NCI-H1436 treated with DMSO at 0.1 percent for 48 hours (cell line): ENCODE measurements around the gene ARHGAP10.
"Not testable (repeated sequence)": the region's sequence is repeated elsewhere in the genome, so short reads cannot be mapped to it uniquely, and the experiment has no call there.

Experiments
- DNase-seq: peaks from one replicate; lab custom pipeline; 2025; lab: John Stamatoyannopoulos, UW

Gene ARHGAP10

DNA sequence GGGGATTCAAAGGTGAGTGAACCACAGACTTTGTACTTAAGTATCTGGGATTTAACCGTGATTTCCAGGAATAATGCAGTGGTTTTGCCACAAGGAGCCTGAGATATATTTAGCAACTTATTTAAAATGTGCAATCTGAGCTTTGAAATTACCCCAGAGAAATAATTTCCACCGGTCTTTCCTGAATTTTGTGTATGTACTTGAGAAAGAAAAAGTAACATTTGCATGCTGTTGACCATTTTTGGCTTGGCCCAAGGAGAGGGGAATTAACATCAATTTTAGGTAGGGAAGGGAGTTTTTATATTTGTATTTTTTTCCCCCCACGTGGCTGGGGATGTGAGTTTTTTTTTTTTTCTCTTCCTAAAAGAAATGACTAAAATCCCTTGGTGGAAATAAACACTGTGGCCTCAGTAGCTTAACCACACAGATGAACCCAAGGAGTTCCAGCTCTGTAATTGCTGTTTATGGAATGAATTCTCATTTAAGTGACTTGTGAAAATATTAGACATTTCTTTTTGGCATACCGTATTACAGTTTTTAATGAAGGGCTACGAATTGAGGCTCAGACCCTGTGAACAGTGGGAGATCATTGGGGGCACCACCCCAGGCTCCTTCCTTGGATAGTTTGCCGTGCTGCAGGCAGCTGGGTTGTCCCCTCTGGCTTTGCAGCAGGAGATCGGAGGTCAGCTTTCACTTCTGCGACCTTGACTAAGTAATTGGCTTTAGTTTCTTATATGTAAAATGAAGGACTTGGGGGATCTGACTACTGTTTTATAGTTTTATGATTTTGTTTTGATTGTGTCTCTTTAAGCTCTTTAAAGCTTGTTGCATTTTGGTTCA is 116.1 kb downstream of the ARHGAP10 start:
- DNase-seq: no peak

GRCh38 chr4:147848634-147849033 is 116.7 kb downstream of the ARHGAP10 start:
- DNase-seq: no peak

- no peak for DNase-seq
Observed at GRCh38 chr4:147851135-147851534, 119.2 kb downstream of the ARHGAP10 start.

GRCh38 chr4:147853706-147854105 is 121.8 kb downstream of the ARHGAP10 start:
- no peak for DNase-seq

DNA sequence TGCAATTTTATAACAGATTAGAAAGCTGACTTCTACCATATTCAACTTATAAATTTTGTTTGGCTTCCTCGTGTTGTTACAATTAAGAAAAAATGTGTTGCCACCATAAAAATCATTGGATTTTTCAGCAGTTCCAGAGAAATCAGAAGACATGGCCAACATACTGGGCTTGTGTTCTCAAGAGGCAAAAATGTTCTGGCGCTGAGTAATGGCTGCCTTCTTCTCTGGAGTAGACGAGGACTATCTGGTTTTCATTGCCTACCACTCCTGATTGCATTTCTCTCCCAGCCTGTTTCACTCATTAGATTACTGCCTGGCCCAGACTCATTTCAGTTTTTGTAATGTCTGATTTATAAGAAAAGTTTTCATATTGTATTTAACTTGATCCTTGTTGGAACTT is 122.3 kb downstream of the ARHGAP10 start:
- DNase-seq: no peak

- no peak for DNase-seq
Observed at GRCh38 chr4:147855571-147856009, 123.7 kb downstream of the ARHGAP10 start.

DNA sequence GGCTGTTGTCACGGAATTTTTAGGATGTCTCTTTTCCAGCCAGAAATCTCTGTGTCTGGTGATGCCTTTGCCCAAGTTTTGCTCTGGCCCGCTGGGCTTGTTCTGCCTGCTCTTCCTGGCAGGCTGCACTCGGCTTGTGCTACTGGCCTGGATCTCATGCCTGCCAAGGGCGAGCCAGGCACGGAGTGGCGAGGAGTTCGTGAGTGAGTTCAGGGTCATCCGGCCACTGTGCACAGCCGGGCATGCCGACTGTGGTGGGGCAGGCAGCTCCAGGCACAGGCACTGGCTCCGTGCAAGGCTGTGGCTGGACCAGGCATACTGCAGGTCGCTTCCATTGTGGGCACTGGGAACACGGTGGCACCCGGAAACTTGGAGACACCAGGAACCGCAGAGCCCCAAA is 129.1 kb downstream of the ARHGAP10 start:
- no peak for DNase-seq

GRCh38 chr4:147862043-147862692 is 130.3 kb downstream of the ARHGAP10 start:
- DNase-seq: no peak

GRCh38 chr4:147863111-147863747 is 131.3 kb downstream of the ARHGAP10 start:
- no peak for DNase-seq

DNA sequence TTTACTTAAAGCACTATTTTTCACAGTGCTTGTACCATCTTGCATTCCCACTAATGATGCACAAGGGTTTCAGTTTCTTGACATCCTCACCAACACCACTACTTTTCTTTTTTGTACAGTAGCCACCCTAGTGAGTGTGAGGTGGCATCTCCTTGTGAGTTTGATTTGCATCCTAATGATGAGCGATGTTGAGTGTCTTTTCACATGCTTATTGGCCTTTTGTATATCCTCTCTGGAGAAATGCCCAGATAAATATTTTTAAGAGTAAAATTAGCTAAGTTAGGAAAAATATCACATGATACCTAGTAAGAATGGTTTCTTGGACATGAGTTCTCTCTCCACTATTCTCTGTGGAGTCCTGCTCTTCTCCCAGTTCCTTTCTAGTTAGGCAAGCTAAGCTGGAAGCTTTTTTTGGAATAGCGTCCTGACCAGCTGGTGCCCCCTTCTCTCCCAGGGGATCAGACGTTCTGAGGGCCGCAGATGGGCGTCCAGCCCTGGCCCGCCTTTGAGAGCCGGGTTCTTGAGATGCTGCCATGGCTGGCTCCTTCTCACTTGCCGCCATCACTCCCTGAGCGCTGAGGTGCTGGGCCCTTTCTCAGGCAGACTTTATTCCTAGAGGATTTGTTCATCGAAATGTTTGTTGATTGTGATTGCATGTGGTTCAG is 132.1 kb downstream of the ARHGAP10 start:
- no peak for DNase-seq

DNA sequence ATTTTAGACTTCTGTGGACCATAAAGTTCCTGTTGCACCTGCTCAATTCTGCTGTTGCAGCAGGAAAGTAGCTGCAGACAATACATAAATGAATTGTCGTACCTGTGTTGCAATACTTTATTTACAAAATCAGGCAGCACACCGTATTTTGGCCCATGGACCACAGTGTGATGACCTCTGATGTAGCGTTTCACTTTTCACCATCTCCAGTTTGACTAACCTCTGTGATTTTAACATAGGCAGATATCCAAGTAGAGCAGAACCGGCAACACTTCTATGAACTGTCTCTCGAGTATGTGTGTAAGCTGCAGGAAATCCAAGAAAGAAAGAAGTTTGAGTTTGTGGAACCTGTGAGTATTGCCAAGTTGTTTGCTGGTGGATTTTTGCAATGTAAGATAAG is 132.7 kb downstream of the ARHGAP10 start:
- DNase-seq: no peak

GRCh38 chr4:147865926-147866325 is 134.0 kb downstream of the ARHGAP10 start:
- no peak for DNase-seq

DNA sequence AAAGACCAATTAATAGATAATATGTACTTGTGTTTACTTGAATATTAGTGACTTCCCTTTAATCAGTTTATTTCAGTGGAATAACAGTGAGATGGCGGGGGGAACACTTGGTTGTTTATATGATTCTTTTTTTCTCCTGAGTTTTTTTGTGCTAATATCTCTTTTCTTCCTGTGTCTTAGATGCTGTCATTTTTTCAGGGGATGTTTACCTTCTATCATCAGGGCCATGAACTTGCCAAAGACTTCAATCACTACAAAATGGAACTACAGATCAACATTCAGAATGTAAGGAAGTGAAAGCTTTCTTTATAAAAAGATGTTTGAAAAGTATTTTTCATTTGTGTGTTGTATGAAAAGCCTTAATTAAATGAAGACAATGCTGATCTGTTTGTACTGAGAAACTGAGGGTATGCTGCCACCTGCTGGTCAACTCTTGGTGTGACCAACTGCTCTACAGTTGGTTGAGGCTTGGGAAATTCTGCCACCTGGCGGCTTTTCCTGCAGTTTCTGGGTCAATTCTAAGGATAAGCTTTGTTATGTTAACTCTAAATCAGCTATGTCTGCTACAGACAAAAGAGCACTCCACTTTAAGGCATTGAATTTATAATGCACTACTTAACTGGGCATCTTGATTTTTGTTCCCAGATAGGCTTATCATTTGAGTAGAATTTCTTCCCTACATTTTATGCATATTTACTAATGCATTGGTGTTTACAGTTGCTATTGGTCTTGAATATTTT is 134.8 kb downstream of the ARHGAP10 start:
- DNase-seq: peak; percentile 11

- no peak for DNase-seq
Observed at GRCh38 chr4:147874109-147874508, 142.2 kb downstream of the ARHGAP10 start.

- no peak for DNase-seq
Observed at GRCh38 chr4:147877308-147877771, 145.5 kb downstream of the ARHGAP10 start.

DNA sequence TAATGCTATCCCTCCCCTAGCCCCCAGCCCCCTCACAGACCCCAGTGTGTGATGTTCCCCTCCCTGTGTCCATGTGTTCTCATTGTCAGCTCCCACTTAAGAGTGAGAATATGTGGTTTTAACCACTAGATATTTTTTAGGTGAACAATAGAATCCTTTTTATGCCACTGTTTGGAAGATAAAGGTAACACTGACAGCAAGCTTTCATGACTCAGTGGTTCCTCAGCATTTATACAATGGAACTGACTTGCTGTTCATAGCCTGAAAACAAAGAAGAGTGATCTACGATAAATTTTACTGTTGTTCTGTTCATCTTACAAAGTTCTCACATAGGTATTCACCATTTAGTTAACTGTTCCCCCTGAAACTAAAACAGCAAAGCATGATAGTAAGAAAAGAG is 147.8 kb downstream of the ARHGAP10 start:
- DNase-seq: no peak

- DNase-seq: no peak
Observed at GRCh38 chr4:147880511-147880910, 148.6 kb downstream of the ARHGAP10 start.

DNA sequence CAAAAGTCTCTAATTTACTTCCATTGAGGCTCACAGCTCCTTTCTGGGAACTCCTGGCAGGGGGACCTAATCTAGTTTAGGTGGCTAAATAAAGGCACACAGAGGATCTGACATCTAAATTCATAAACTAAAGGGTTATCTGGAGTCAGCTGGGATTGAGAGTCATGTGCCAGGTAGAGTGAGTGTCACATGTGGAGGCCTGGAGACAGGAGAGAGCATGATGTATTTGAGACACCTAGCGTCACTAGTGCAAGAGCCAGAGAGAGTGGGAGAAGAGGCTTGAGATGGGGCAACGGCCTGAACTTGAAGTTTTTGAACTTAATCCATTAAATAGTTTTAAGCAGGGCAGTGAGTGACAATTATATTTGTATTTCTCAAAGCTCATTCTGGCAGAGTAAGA is 152.6 kb downstream of the ARHGAP10 start:
- DNase-seq: no peak

- DNase-seq: not testable (repeated sequence)
Observed at GRCh38 chr4:147885216-147885615, 153.3 kb downstream of the ARHGAP10 start.

- no peak for DNase-seq
Observed at GRCh38 chr4:147891476-147892115, 159.7 kb downstream of the ARHGAP10 start.

DNA sequence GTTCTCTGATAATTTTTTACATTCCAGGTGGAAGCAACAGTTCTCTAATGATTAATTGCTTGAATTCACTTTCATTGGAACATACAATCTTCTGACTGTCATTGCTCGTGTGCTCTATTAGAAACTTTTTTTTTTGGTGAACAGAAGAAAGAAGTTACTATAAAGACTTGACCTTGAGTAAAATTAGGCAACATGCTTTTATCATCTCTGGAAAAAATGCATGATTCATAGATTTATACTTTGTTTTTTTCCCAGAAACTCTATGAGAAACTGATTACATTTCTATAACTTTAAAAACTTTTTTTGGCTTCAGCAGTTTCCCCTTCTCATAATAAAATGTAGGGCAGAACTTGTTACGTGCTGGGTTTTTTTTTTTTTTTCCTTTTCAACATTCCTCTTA is 167.6 kb downstream of the ARHGAP10 start:
- no peak for DNase-seq
